Neutrophil (primary cell): Measurements from ENCODE around the gene UTP11.

Experiments
- H3K27ac ChIP-seq: fragments of 200-600 bp; sonication (generic); 2 replicates; pipeline ENCODE4 v1.5.1; 2016; ENCODE audit warnings: mild to moderate bottlenecking, moderate library complexity
- H3K27me3 ChIP-seq: fragments of 200-600 bp; sonication (generic); 2 replicates; pipeline ENCODE4 v1.6.0; 2016; ENCODE audit warnings: mild to moderate bottlenecking
- H3K36me3 ChIP-seq: fragments of 200-600 bp; sonication (generic); 2 replicates; pipeline ENCODE4 v1.5.1; 2017
- H3K4me1 ChIP-seq, 2 experiments: fragments of 200-600 bp in 1 of 2; sonication (generic) in 1 of 2; 1 replicate in 1 of 2; 2 replicates in 1 of 2; pipeline versions ENCODE4 v1.5.1 to v1.6.1; 2013 to 2016; ENCODE audit warnings: low read depth in 1 of 2, low read length in 1 of 2, mild to moderate bottlenecking in 1 of 2, moderate library complexity in 1 of 2; ENCODE audit not compliant: control insufficient read depth in 1 of 2, insufficient read depth in 1 of 2
- H3K4me3 ChIP-seq, 2 experiments: fragments of 200-600 bp in 1 of 2; sonication (generic) in 1 of 2; 1 replicate in 1 of 2; 2 replicates in 1 of 2; pipeline ENCODE4 v1.5.1; 2013 to 2016; ENCODE audit warnings: low read depth in 1 of 2, low read length in 1 of 2, mild to moderate bottlenecking in 1 of 2, moderate library complexity in 1 of 2
- H3K9me3 ChIP-seq: fragments of 200-600 bp; sonication (generic); 2 replicates; pipeline ENCODE4 v1.5.1; 2016
- TF ChIP-seq, protein P1 (sequence below): fragments of 200-600 bp; sonication (generic); IDR thresholded peaks from 2 replicates; pipeline ENCODE4 v1.5.1; 2016; ENCODE audit warnings: antibody characterized with exemption

UTP11 gene

DNA sequence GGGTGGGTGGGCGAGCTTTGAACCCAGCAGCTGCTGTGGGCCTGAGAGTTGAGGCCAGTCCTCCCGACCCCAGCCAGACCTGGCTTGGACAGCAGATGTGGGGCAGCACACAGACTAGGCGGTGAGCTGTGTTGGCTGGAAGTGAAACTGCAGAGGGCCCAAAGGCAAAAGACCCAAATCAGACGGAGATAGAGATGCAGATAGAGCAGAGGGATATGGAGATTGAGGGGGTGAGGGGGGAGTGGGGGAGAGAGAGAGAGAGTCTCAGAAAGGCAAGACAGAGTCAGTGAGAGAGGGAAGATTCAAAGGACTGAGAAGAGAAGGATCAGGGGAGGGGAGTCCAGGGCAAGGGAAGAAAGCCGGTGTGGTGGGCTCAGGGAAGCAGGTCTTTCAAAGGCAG is 51.1 kb downstream of the UTP11 start:
- peaks cover 68% of the 10 kb centered on the region for H3K27me3 ChIP-seq
- TF ChIP-seq, protein P1, sequence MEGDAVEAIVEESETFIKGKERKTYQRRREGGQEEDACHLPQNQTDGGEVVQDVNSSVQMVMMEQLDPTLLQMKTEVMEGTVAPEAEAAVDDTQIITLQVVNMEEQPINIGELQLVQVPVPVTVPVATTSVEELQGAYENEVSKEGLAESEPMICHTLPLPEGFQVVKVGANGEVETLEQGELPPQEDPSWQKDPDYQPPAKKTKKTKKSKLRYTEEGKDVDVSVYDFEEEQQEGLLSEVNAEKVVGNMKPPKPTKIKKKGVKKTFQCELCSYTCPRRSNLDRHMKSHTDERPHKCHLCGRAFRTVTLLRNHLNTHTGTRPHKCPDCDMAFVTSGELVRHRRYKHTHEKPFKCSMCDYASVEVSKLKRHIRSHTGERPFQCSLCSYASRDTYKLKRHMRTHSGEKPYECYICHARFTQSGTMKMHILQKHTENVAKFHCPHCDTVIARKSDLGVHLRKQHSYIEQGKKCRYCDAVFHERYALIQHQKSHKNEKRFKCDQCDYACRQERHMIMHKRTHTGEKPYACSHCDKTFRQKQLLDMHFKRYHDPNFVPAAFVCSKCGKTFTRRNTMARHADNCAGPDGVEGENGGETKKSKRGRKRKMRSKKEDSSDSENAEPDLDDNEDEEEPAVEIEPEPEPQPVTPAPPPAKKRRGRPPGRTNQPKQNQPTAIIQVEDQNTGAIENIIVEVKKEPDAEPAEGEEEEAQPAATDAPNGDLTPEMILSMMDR, result no peak

GRCh38 chr1:38064197-38064903 is 51.8 kb downstream of the UTP11 start:
- H3K27me3 ChIP-seq, result peaks cover 68% of the 10 kb centered on the region
- no peak overlapping the region for H3K4me3 ChIP-seq
- no peaks in the 10 kb centered on the region for H3K9me3 ChIP-seq
- no peaks in the 10 kb centered on the region for H3K36me3 ChIP-seq
- TF ChIP-seq, protein P1, result no peak
- no peak overlapping the region for H3K27ac ChIP-seq
- no peaks in the 10 kb centered on the region for H3K4me1 ChIP-seq

More for the DNA sequence above, 51.1 kb downstream of the UTP11 start:
- Histone ChIP-seq H3K36me3 (no peaks in the 10 kb centered on the region), H3K9me3 (no peaks in the 10 kb centered on the region), H3K4me1 (no peaks in the 10 kb centered on the region), H3K4me3 (no peak overlapping the region), H3K27ac (no peak overlapping the region)

GRCh38 chr1:38068220-38068979 is 55.9 kb downstream of the UTP11 start:
- TF ChIP-seq, protein P1, result no peak
- Histone ChIP-seq H3K9me3 (no peaks in the 10 kb centered on the region), H3K4me1 (no peaks in the 10 kb centered on the region), H3K36me3 (no peaks in the 10 kb centered on the region), H3K27me3 (peaks cover 83% of the 10 kb centered on the region), H3K4me3 (no peak overlapping the region), H3K27ac (no peak overlapping the region)

DNA sequence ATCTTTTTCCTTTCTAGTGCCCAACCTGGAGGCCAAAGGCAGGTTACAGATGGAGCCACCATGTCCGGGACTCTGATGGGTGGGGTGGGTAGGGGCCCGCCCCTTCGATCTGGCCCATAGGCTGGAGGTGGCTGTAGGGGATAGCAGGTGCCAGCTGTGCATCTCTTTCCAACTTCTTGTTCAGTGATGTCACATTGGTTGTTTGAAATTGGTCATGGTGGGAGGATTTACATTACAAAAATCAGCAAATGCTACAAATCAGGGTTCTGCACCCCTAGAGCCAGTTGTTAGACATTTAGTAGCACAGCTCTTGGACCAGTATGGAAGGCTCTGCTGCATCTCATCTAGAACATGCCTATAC is 56.4 kb downstream of the UTP11 start:
- TF ChIP-seq, protein P1, result no peak
- H3K36me3 ChIP-seq, result no peaks in the 10 kb centered on the region
- H3K27me3 ChIP-seq, result peaks cover 88% of the 10 kb centered on the region
- H3K9me3 ChIP-seq, result no peaks in the 10 kb centered on the region
- no peak overlapping the region for H3K27ac ChIP-seq
- no peak overlapping the region for H3K4me3 ChIP-seq
- no peaks in the 10 kb centered on the region for H3K4me1 ChIP-seq

DNA sequence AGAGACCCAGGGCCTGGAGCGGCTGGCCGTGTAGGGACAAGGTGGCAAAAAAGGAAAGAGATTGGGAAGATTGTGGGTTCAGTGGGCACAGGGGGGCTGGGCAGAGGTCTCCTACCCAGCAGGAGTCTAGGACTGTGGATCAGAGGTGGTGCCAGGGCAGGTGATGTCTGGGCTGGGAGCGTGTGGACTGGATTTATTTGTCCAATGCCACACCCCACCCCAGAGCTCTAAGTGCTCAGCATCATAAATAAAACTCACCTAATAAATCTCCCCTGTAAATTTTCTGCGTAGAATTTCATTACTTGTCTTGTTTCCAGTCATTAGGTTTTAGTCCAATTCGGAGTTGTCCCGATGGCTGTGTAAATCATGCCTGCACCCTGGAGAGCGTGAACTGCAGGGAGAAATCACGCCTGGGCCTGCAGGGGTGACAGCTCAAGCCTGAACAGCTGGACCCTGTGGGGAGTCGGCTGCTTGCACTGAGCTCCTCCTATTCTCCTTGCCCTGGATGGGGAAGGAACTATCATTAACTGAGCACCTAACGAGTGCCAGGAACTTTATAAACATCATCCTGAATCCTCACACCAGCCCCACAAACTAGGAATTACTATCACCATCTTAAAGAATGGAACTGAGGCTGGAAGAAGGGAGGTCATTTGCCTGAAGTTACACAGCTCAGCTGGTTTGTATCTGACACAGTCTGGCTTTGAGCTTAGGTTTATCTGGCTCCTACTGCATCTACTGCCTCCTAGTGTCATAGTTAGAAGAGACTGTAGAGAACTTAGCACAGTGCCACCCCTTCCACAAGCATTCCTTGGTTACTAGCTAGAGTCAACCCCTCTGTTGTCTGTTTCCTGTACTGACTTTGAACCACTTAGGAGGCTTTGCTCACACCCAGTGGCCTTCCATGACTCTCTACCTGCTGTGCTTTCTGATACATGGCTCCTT is 59.0 kb downstream of the UTP11 start:
- TF ChIP-seq, protein P1, result no peak
- Histone ChIP-seq H3K4me3 (no peak overlapping the region), H3K27ac (no peak overlapping the region), H3K9me3 (no peaks in the 10 kb centered on the region), H3K27me3 (peaks cover 94% of the 10 kb centered on the region), H3K4me1 (no peaks in the 10 kb centered on the region), H3K36me3 (no peaks in the 10 kb centered on the region)
